ENCODE measurements around the gene SKI.

- TF ChIP-seq EZH2 (IDR thresholded peaks at IDR 0.05; ENCODE audit: low read depth, unreplicated experiment) (no peak), CTCF (conservative IDR thresholded peaks at IDR 0.05; ENCODE audit: low read depth in 2 of 2) (peak; percentile 33 to 51), POLR2AphosphoS5 (IDR thresholded peaks at IDR 0.05; ENCODE audit: low read depth) (0 out of 2 replicates have a peak, but pooled peaks have one; percentile 34), ETS1 (IDR thresholded peaks at IDR 0.05) (no peak), EZH2phosphoT487 (IDR thresholded peaks at IDR 0.05; ENCODE audit: unreplicated experiment) (no peak), CREB1 (CRISPR knock-in tag; IDR thresholded peaks at IDR 0.05; ENCODE audit: low read depth) (no peak)
These were observed 83.3 kb downstream of the SKI start for GRCh38 chr1:2311184-2312032.

Data from GM23338 (cell line).